GM21529 (cell line): ENCODE measurements around the gene LINC01488.

Experiments
- ATAC-seq: cut with Tn5 transposase; IDR thresholded peaks from one replicate; pipeline ENCODE4 v1.9.1; 2021; ENCODE audit not compliant: unreplicated experiment

Gene LINC01488

DNA sequence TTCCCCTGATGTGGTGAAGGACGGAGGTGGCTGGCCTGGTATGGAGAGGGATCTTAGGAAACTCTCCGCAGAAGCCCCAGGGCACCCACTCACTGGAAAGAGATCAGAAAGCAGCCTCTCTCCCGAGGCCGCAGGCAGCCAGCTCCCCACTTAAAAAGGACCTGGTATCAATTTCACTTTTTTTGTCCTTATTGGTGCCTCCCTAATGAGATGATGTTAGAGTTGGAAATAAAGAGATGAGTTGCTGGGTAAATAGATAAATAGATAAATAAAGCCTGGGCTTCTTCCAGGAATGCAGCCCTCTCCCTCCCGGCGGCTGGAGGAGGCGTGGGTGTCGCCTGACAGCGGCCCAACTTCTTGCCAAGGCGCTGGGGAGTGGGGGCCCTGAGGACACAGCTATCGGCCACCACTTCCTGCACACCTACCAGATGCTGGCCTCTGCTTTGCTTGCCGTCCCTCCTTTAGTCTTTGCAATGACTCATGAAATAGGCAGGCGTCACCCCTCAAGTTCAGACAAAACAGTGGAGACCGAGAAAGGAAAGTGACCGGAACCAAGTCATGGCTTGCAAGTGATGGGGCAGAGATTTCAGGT, 42.9 kb downstream of the LINC01488 start:
- ATAC-seq: no peak

DNA sequence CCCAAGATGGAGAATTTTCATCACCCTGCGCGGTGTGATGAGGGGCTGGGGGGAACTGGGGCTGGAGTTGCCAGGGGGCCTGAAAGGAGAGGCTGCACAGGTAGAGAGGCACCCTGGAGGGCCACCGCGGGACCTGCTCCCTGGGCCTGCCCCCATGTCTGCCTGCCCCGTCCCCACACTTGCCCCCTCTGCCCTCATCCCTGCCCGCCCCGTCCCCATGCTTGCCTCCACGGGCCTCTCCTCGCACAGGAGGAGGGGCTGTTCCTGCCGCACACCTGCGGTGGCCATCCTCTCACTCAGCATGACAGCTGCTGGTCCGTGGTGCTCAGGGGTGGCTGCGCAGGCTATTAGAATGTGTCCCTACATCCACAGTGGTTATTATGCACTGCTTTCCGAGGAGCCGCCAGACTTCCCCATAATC, 43.5 kb downstream of the LINC01488 start:
- ATAC-seq: no peak

- no peak for ATAC-seq
Observed at GRCh38 chr11:69525516-69526452, 44.3 kb downstream of the LINC01488 start.

DNA sequence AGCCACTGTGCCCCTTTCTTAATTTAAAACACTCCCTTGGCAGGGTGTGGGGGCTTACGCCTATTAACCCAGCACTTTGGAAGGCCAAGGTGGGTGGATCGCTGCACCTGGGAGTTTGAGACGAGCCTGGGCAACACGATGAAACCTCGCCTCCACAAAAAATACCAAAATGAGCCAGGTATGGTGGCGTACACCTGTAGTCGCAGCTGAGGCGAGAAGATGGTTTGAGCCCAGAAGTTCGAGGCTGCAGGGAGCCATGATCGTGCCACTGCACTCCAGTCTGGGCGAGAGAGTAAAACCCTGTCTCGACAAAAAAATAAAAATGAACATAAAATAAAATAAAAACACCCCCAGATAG, 45.0 kb downstream of the LINC01488 start:
- no peak for ATAC-seq

DNA sequence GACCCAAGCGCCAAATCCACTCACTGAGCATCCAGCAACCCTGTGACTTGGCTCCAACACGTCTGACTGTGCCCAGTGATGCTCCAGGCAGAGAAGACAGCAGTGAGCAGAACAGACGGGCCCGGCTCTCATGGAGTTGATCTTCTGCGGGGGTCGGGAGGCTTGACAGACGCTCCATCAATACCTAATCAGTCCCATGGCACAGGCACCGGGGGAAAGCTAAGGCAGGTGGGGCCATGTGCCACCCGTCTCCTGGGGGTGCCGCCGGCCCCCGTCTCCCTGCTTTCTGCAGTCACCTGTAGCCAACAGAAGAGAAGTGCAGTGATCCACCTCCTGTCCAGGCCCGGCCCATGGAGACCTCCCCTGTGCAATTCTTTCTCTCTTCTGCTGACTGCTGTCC, 47.5 kb downstream of the LINC01488 start:
- ATAC-seq: no peak

- no peak for ATAC-seq
Observed at GRCh38 chr11:69530278-69531070, 49.0 kb downstream of the LINC01488 start.

- ATAC-seq: no peak
Observed at GRCh38 chr11:69531071-69531716, 49.7 kb downstream of the LINC01488 start.

GRCh38 chr11:69531717-69532088, 50.2 kb downstream of the LINC01488 start:
- no peak for ATAC-seq

DNA sequence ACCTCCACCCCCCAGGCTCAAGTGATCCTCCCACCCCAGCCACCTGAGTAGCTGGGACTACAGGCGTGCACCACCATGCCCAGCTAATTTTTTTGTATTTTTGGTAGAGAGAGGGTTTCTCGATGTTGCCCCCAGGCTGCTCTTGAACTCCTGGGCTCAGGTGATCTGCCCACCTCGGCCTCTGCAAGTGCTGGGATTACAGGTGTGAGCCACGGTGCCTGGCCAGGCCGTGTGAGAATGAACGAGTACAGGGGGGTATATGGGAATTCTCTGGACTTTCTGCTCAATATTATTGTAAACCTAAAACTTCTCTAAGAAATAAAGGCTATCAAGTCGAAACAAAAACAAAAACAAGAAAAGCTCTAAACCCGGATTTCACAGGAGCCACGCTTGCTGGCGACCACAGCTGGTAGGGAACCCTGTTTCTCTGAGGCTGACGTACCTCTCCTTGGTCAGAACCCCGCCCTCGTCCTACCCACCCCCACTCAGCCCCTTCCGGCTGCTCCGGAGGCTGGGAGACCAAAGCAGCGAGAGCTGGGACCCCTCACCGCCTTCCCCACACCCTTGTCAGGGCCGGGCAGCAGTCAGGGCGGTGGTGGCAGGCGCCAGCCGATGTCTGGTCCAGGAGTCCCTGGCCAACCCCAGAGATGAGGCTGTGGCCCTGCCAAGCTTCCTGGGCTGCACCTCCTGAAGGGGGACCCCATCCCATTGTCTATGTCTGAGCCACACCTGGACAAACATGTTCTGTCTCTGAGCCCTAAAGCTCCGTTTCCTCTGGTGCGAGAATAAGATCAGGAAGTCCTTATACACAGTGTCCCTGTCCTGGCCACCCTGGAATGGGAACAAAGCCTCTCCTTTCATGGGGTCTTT, 52.1 kb downstream of the LINC01488 start:
- ATAC-seq: no peak

DNA sequence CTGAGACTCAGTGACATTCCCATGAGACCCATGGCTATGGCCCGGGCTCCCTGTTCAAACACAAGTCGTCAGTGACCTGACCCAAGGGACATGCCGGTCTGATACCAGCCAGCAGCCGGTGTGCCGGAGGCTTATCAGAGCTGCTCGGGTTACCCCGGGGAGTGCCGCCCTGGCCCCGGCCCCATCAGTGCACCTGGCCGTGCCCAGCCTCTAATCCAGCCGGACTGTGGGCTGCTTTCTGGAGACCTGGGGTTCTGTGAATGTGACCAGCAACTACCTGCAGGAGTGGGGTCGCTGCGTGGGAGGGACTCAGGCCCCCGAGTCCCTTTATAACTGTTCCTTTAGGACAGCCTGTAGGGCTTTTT, 52.7 kb downstream of the LINC01488 start:
- no peak for ATAC-seq

DNA sequence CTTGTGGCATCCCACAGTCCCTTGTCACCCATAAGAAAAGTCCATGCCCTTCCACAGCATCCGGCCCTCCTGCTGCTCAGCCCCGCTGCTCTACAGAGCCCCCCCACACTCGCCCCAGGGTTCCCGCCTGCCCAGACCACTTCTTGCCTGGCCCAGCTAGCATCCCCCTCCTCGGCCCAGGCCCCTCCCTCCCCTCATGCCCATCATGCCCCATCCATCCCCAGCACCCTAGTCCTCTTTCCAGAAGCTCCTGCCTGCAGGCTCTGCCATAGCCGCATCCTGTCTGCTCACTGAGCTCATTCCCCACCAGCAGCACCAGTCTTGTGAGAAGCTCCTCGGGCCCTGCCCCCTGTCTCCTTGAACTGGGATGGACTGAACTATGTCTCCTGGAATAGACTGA, 54.4 kb downstream of the LINC01488 start:
- no peak for ATAC-seq

- ATAC-seq: no peak
Observed at GRCh38 chr11:69536406-69536805, 54.9 kb downstream of the LINC01488 start.

- ATAC-seq: no peak
Observed at GRCh38 chr11:69537126-69537525, 55.7 kb downstream of the LINC01488 start.

DNA sequence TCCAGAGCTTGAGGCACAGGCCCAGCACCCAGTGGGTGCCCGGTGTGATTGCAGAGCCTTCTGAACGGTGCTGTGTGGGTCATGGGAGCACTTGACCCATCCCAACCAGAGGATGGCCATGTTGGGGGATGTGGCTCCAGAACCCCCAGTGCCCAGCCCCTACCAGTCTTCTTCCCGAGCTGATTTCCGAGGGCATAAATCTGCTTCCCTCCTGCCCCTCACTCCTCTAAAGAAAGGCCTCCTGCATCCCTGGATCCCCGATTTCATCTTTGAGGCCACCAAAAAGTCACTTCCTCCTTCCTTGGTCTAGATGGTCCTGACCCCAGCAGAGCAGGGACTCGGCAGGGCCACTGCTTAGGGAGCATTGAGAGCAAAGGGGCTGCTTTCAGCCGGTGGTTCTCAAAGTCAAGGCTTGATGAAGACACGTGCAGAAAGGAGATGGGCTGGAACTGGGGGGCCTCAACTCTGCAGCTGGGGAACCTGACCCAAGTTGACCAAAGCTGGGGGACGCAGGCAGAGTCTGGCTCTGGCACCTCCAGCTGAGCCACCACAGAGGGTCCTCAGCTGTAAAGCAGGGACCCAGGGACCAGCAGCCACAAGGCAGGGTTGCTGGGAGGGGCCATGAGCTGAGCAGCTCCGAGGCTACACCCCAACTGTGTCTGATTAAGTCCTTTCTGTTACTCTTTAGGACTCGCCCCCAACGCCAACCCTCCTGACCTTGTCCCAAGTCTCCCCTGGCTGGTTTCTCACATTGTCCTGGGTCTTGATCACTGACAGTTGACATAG, 56.6 kb downstream of the LINC01488 start:
- no peak for ATAC-seq

DNA sequence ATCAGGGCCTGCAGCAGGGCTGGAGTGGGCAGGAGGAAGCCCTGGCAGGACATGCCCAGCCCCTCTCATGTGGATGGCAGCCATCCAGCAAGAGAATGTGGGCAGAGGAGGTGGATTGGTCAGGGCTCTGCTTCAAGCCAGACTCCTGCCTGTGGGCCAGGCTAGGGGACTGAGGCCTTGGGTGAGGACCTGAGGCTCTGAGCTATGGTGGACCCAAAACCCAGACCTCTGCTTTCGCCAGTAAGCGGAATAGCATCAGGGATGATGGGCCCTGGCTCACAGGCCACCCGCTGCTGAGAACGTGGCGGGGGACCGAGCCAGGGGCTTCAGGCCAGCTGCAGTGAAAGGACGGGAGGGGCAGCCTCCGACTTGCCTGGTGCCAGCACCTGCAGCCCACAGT, 57.4 kb downstream of the LINC01488 start:
- no peak for ATAC-seq

DNA sequence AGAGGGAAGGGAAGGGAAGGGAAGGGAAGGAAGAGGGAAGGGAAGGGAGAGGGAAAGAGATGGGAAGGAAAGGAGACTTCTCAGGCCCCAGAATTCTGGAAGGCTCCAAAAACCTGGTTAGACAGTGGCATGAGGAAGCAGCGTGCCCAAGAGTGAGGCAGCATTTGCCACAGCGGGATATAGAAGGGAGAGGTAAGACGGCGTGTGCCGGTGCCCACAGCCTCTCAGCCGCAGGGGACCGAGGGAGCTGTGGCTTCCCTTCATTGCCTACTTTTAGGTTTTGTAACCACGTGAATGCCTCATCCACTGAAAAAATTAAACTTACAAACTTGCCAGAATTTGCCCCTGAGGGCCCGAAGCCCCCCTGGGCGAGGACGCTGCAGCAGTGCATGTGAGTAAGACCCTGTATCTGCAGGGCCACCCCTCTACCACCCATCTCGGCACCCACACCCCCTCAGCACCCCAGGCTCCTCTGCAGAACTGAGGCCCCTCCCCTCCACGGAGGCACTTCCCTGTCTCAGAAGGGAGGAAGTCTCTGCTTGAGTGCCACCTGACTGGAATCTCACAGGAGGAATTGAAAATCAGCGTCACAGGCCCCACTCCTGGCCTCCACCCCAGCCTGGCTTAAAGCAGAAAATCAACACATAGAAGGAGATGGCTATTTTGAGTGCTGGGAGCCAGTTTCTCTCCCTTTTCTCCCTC, 58.1 kb downstream of the LINC01488 start:
- no peak for ATAC-seq

- ATAC-seq: no peak
Observed at GRCh38 chr11:69540118-69541000, 58.9 kb downstream of the LINC01488 start.

DNA sequence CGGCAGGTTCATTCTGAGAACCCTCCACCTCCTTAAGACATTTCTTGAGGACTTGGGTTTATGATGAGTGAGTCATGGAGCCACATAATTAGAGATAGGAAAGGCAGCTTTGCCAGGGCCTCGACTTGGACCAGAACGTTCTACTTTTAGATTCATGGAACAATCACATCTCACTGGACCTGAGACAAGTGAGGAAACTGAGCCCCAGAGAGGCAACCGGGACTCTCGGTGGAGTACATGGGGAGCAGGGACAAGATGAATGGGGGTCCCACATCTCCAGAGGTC, 59.5 kb downstream of the LINC01488 start:
- no peak for ATAC-seq
